Stomach (tissue), 4 donors: Measurements from ENCODE around the gene TXNRD3.

Experiments used
- CTCF ChIP-seq, 7 experiments: fragments of 450-650 bp in 4 of 7; fragments of 200-600 bp in 3 of 7; sonication (generic) in 3 of 7; IDR thresholded peaks; one replicate each; pipeline ENCODE4 v1.5.1; 2016 to 2019; ENCODE audit warnings: antibody characterized with exemption in 7 of 7, control low read depth in 2 of 7, mild to moderate bottlenecking in 1 of 7
- EP300 ChIP-seq: sonication (generic); formaldehyde crosslinking; IDR thresholded peaks from one replicate; pipeline ENCODE4 v1.6.1; 2017; ENCODE audit warnings: antibody characterized with exemption

GRCh38 chr3:126562737-126563276, 92.1 kb downstream of the TXNRD3 start:
- TF ChIP-seq CTCF (IDR thresholded peaks at IDR 0.05) = no peak
- no peak for TF ChIP-seq EP300
